Kidney (tissue), 14 donors: ENCODE data around the gene TAF8. TPM values are rescaled to one million over a fixed set of nuclear protein-coding genes. Genes with fewer than 3 reads are reported as not detected.

Experiments used
- DNase-seq, 5 donors: peaks; one replicate each; pipeline ENCODE4 v3.0.0-alpha.2; 2013 to 2020
- FAIRE-seq: peaks from 2 replicates; lab custom pipeline; 2012; peaks lifted over from hg19 to GRCh38; lab: Jason Lieb, UNC
- H3K27ac ChIP-seq, 2 donors: one replicate each; pipeline ENCODE4 v1.7.0; 2013; ENCODE audit warnings: low read depth in 2 of 2, low read length in 2 of 2, inconsistent platforms in 1 of 2
- H3K27me3 ChIP-seq: one replicate; pipeline ENCODE4 v1.7.1; 2013; ENCODE audit warnings: low read length, inconsistent platforms; ENCODE audit not compliant: control insufficient read depth, insufficient read depth
- H3K36me3 ChIP-seq, 3 donors: one replicate each; pipeline versions ENCODE4 v1.7.0 to v1.7.1; 2013; ENCODE audit warnings: low read length in 3 of 3, control low read depth in 1 of 3, inconsistent platforms in 1 of 3; ENCODE audit not compliant: insufficient read depth in 3 of 3, control insufficient read depth in 2 of 3
- H3K4me1 ChIP-seq, 3 donors: one replicate each; pipeline versions ENCODE4 v1.7.0 to v1.7.1; 2013; ENCODE audit warnings: low read length in 3 of 3, inconsistent platforms in 1 of 3, low read depth in 1 of 3; ENCODE audit not compliant: control insufficient read depth in 2 of 3, insufficient read depth in 2 of 3
- H3K4me3 ChIP-seq, 3 donors: one replicate each; pipeline versions ENCODE4 v1.7.0 to v1.8.1; 2013; ENCODE audit warnings: low read length in 3 of 3, control low read depth in 1 of 3, inconsistent platforms in 1 of 3
- H3K9ac ChIP-seq, 3 donors: one replicate each; pipeline versions ENCODE4 v1.7.0 to v1.7.1; 2013; ENCODE audit warnings: low read length in 3 of 3, control low read depth in 1 of 3, inconsistent platforms in 1 of 3
- H3K9me3 ChIP-seq, 3 donors: one replicate each; pipeline versions ENCODE4 v1.7.0 to v1.7.1; 2013; ENCODE audit warnings: low read length in 3 of 3, control low read depth in 1 of 3, inconsistent platforms in 1 of 3; ENCODE audit not compliant: control insufficient read depth in 2 of 3, insufficient read depth in 1 of 3
- intact Hi-C: fragments of 100-400 bp; cut with DNase I; formaldehyde crosslinking; loops from one replicate; pipeline ENCODE4 v1.11.1; 2022
- polyA plus RNA-seq: library from polyadenylated mRNA; stranded (reverse); fragments of 350-450 nt; fragmentation: Illumina TruSeq; extraction: RNeasy Lipid Tissue Mini Kit (QIAGEN cat#74804); gene quantifications from one replicate; pipeline ENCODE4 v1.2.3, GENCODE V29; 2014; ENCODE audit warnings: low read depth, low replicate concordance; ENCODE audit not compliant: insufficient read depth
- total RNA-seq: library from RNA; stranded (reverse); fragmentation: NEBNext Ultra II Directional; extraction: Animal tissue kit (Norgen Biotek cat#: 25700); gene quantifications from one replicate; pipeline ENCODE4 v1.2.1, GENCODE V29; 2021
- TF ChIP-seq, protein P1 (sequence below): IDR thresholded peaks from 3 replicates; pipeline ENCODE4 v1.5.1; 2012; ENCODE audit warnings: mild to moderate bottlenecking, moderate library complexity, borderline replicate concordance; ENCODE audit not compliant: insufficient read depth; ENCODE audit errors: extremely low read depth
- donor health status: control.
- donor health status: control.
- donor health status: control.
- donor health status: control.
- donor health status: control.
- donor health status: DM: yes; HTN: yes; CAD: no.
- donor health status: Normal renal cell carcinoma (clear cell type).

TAF8 gene
- total and polyA plus RNA-seq, 2 donors from 2014 or later = 16.3 to 32.0 TPM

GRCh38 chr6:42078386-42078785, 28.1 kb downstream of the TAF8 start:
- H3K36me3 ChIP-seq = peaks cover 5 to 32% (median 28%) of the 10 kb centered on the region in 3 donors
- no peak for FAIRE-seq
- TF ChIP-seq, protein P1, sequence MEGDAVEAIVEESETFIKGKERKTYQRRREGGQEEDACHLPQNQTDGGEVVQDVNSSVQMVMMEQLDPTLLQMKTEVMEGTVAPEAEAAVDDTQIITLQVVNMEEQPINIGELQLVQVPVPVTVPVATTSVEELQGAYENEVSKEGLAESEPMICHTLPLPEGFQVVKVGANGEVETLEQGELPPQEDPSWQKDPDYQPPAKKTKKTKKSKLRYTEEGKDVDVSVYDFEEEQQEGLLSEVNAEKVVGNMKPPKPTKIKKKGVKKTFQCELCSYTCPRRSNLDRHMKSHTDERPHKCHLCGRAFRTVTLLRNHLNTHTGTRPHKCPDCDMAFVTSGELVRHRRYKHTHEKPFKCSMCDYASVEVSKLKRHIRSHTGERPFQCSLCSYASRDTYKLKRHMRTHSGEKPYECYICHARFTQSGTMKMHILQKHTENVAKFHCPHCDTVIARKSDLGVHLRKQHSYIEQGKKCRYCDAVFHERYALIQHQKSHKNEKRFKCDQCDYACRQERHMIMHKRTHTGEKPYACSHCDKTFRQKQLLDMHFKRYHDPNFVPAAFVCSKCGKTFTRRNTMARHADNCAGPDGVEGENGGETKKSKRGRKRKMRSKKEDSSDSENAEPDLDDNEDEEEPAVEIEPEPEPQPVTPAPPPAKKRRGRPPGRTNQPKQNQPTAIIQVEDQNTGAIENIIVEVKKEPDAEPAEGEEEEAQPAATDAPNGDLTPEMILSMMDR = no peak
- no peaks in the 10 kb centered on the region for H3K4me1 ChIP-seq
- H3K9ac ChIP-seq = no peak overlapping the region
- no peaks in the 10 kb centered on the region for H3K27me3 ChIP-seq
- intact Hi-C loops = loop anchor here (5.0 kb wide), 1 partner anchor 84 kb away; no protein-coding TSS in a partner anchor
- no peak overlapping the region for H3K27ac ChIP-seq
- H3K9me3 ChIP-seq = no peaks in the 10 kb centered on the region
- DNase-seq = no peak
- no peak overlapping the region for H3K4me3 ChIP-seq

DNA sequence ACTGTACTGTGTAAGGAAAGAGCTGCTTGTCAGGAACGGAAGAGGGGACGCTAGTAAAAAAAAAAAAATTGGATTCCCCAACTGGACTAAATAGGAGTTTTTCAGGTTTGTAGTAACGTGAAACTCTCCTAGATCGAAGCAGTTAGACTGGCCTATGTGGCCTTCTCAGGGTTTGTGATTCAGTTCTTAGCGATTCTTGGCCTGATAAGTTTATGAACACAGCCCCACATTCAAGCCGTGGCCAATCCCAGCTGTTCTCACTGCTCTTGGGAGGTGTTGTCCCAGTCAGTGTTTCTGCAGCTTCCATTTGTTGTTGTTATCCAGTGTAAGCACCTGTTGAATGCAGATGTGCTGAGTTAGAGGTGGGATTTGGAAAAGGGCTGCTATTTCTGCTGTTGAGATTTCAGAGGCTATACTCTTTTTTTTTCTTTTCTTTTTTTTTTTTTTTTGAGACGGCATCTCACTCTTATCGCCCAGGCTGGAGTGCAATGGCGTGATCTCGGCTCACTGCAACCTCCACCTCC, 29.7 kb downstream of the TAF8 start:
- H3K27me3 ChIP-seq = no peaks in the 10 kb centered on the region
- FAIRE-seq = no peak
- H3K9me3 ChIP-seq = no peaks in the 10 kb centered on the region
- no peak overlapping the region for H3K27ac ChIP-seq
- H3K4me3 ChIP-seq = no peak overlapping the region
- H3K9ac ChIP-seq = no peak overlapping the region
- H3K36me3 ChIP-seq = peaks cover 5 to 24% (median 23%) of the 10 kb centered on the region in 3 donors
- intact Hi-C loops = loop anchor here (5.0 kb wide), 1 partner anchor 82 kb away; no protein-coding TSS in a partner anchor
- TF ChIP-seq, protein P1 = no peak
- DNase-seq = no peak
- no peaks in the 10 kb centered on the region for H3K4me1 ChIP-seq

- intact Hi-C loops = no loop called here
- DNase-seq = no peak
- TF ChIP-seq, protein P1 = no peak
- H3K9me3 ChIP-seq = no peaks in the 10 kb centered on the region
- H3K4me1 ChIP-seq = peaks cover 0 to 5% (median 0%) of the 10 kb centered on the region in 3 donors
- H3K9ac ChIP-seq = no peak overlapping the region
- FAIRE-seq = no peak
- H3K27me3 ChIP-seq = no peaks in the 10 kb centered on the region
- H3K4me3 ChIP-seq = no peak overlapping the region
- peaks cover 0 to 9% (median 2%) of the 10 kb centered on the region in 3 donors for H3K36me3 ChIP-seq
- no peak overlapping the region for H3K27ac ChIP-seq
These were observed 33.2 kb downstream of the TAF8 start for GRCh38 chr6:42083530-42083929.

DNA sequence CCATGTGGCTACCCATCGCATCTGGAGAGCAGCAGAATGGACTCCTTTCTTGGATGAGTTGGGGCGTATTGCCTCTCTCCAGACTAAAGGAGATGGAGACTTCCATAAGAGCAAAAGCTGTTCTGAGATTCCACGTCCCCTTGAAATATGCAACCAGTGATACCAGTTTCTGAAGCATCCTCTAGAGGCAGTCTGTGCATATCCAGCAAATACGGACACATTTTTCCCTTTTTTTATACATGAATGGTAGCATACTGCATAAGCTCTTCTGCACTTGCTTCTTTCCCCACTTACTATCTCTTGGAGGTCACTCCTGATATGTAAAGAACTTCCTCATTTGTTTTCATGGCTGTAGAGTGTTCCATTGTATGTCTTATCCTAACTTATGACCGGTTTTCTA, 34.6 kb downstream of the TAF8 start:
- Histone ChIP-seq H3K4me3 (no peak overlapping the region), H3K4me1 (peaks cover 0 to 5% (median 0%) of the 10 kb centered on the region in 3 donors), H3K36me3 (peaks cover 0 to 7% (median 2%) of the 10 kb centered on the region in 3 donors), H3K9ac (no peak overlapping the region), H3K27me3 (no peaks in the 10 kb centered on the region), H3K27ac (no peak overlapping the region), H3K9me3 (no peaks in the 10 kb centered on the region)
- TF ChIP-seq, protein P1 = no peak
- DNase-seq = no peak
- intact Hi-C loops = no loop called here
- FAIRE-seq = no peak
